Measurements from ENCODE around the gene TLX1. TPM values are rescaled to one million over a fixed set of nuclear protein-coding genes. Genes with fewer than 3 reads are reported as not detected.

TLX1 gene
- total RNA-seq, 1 experiment from 2014 or later = not detected

DNA sequence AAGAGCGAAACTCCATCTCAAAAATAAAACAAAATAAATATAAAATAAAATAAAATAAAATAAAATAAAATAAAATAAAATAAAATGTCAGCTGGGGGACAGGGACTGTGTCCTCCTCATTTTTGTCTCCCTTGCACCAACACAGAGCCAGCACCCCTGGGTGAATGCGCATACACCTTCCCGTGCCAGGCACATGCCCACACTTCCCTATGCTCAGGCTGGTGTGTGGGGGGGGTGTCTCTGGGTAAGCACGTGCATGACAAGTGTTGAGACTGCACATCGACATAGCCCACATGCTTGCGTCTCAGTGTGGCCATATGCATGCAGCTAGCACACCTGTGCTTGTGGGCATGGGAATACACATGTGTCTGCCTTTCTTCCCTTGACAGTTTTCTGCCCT, 24.7 kb upstream of the TLX1 start:
- Mint-ChIP-seq H3K27me3 (ENCODE audit: insufficient read depth, unreplicated experiment) (peaks cover 16% of the 10 kb centered on the region), H3K27ac (ENCODE audit: low read depth, unreplicated experiment) (no peak overlapping the region), H3K4me1 (ENCODE audit: insufficient read depth, unreplicated experiment) (no peaks in the 10 kb centered on the region), H3K4me3 (ENCODE audit: unreplicated experiment) (no peak overlapping the region), H3K36me3 (ENCODE audit: insufficient read depth, unreplicated experiment) (no peaks in the 10 kb centered on the region), H3K9me3 (ENCODE audit: unreplicated experiment) (no peaks in the 10 kb centered on the region)
- CTCF ChIA-PET = interaction anchor here (1.1 to 5.7 kb wide), 4 partner anchors 10 to 36 kb away, joined by 4 to 55 read pairs (median 10); no protein-coding TSS in a partner anchor
- intact Hi-C loops (cut with micrococcal nuclease) = no loop called here
- POLR2A ChIA-PET = no interaction called here
- TF ChIP-seq, protein P1, sequence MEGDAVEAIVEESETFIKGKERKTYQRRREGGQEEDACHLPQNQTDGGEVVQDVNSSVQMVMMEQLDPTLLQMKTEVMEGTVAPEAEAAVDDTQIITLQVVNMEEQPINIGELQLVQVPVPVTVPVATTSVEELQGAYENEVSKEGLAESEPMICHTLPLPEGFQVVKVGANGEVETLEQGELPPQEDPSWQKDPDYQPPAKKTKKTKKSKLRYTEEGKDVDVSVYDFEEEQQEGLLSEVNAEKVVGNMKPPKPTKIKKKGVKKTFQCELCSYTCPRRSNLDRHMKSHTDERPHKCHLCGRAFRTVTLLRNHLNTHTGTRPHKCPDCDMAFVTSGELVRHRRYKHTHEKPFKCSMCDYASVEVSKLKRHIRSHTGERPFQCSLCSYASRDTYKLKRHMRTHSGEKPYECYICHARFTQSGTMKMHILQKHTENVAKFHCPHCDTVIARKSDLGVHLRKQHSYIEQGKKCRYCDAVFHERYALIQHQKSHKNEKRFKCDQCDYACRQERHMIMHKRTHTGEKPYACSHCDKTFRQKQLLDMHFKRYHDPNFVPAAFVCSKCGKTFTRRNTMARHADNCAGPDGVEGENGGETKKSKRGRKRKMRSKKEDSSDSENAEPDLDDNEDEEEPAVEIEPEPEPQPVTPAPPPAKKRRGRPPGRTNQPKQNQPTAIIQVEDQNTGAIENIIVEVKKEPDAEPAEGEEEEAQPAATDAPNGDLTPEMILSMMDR (IDR thresholded peaks at IDR 0.05; ENCODE audit: unreplicated experiment) = no peak
- no peak for DNase-seq (ENCODE audit: unreplicated experiment)
- no TSS peak for BruUV-seq (replicated peaks)

DNA sequence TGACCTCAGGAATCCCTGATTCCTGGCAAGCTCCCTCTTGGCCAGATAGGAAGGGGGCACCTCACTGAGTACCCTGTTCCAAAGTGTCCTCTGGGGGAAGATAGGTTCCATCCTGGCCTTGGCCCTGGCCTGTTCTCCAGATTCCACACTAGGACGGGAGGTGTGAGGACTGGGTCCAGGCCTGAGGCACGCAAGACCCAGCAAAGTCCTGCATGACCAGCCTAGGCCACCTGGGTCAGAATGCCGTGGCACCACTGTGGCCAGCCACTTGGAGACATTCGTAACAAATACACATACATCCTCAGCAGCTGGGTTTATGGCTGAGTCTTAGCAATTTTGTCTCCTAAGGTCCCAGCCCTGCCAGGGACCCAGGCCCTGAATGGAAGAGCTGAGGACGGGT, 23.3 kb upstream of the TLX1 start:
- ChIA-PET POLR2A (interaction anchor here (0.9 kb wide), 1 partner anchor 36 kb away, joined by 3 read pairs; no protein-coding TSS in a partner anchor), CTCF (interaction anchor here (0.6 to 5.7 kb wide), 6 partner anchors 12 to 510 kb away, joined by 3 to 55 read pairs (median 4); no protein-coding TSS in a partner anchor)
- peaks cover 2% of the 10 kb centered on the region for H3K27me3 Mint-ChIP-seq (ENCODE audit: insufficient read depth, unreplicated experiment)

DNA sequence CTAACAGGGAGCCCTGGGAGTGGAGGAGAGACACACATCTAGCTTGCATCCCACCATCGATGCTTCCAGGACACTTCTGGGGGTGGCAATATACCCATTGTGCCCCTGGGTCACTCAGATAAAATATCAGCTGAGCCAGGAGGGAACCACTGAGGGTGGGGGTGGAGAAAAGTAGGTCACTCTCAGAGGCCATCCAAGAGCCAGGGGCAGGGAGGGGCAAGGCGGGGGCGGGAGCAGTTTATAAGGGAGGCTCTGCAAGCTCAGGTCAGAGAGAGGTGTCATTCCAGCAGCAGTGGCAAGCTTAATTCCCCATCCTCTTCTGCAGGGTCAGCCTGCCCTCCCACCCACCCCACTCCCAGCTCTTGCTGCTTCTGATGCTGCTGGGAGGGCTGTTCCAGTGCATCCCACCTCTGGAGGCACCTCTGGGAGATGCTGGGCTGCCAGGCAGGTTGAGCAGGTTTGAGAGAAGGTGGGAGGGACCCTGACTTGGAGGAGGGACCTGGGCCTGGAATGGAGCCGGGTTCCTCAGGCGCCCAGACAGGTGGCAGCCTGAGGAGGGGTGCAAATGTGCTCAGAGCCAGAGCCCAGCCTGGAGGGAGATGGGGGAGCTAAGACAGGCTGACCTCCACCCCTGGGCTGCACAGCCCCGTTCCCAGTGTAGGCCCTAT, 20.1 kb upstream of the TLX1 start:
- intact Hi-C loops (cut with micrococcal nuclease) = no loop called here
- CTCF ChIA-PET = interaction anchor here (0.6 to 1.8 kb wide), 4 partner anchors 9 to 60 kb away, joined by 3 to 15 read pairs (median 4); no protein-coding TSS in a partner anchor
- Mint-ChIP-seq H3K9me3 (ENCODE audit: unreplicated experiment) (no peaks in the 10 kb centered on the region), H3K27me3 (ENCODE audit: insufficient read depth, unreplicated experiment) (peaks cover 24% of the 10 kb centered on the region), H3K4me1 (ENCODE audit: insufficient read depth, unreplicated experiment) (no peaks in the 10 kb centered on the region), H3K27ac (ENCODE audit: low read depth, unreplicated experiment) (no peak overlapping the region), H3K36me3 (ENCODE audit: insufficient read depth, unreplicated experiment) (no peaks in the 10 kb centered on the region), H3K4me3 (ENCODE audit: unreplicated experiment) (no peak overlapping the region)
- POLR2A ChIA-PET = no interaction called here
- no peak for DNase-seq (ENCODE audit: unreplicated experiment)
- no TSS peak for BruUV-seq (replicated peaks)
- TF ChIP-seq, protein P1 (IDR thresholded peaks at IDR 0.05; ENCODE audit: unreplicated experiment) = no peak

More for the DNA sequence above, 23.3 kb upstream of the TLX1 start:
- Mint-ChIP-seq H3K4me1 (ENCODE audit: insufficient read depth, unreplicated experiment) (no peaks in the 10 kb centered on the region), H3K27ac (ENCODE audit: low read depth, unreplicated experiment) (no peak overlapping the region), H3K36me3 (ENCODE audit: insufficient read depth, unreplicated experiment) (no peaks in the 10 kb centered on the region), H3K4me3 (ENCODE audit: unreplicated experiment) (no peak overlapping the region), H3K9me3 (ENCODE audit: unreplicated experiment) (no peaks in the 10 kb centered on the region)
- DNase-seq (ENCODE audit: unreplicated experiment) = no peak
- TF ChIP-seq, protein P1 (IDR thresholded peaks at IDR 0.05; ENCODE audit: unreplicated experiment) = no peak
- intact Hi-C loops (cut with micrococcal nuclease) = no loop called here
- BruUV-seq (replicated peaks) = no TSS peak

DNA sequence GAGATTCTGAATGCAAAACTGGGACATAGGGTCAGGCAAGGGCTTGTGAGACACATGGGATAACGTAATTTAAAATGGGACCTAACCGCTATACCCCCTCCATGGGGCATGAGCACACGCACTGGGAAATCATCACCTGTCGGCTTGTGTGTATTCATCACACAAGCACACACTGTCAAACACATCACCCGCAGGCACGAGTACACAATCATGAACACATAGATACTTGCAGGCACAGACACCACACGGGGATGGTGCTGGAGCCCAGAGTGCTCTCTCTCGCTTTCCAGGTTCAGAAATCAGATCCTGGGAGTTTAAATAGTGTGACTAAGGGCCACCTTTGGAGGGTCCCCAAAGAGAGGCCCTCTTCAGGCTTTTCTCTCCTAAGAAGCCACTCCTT, 19.6 kb upstream of the TLX1 start:
- ChIA-PET CTCF (interaction anchor here (1.8 kb wide), 1 partner anchor 15 kb away, joined by 15 read pairs; no protein-coding TSS in a partner anchor), POLR2A (no interaction called here)
- Mint-ChIP-seq H3K4me3 (ENCODE audit: unreplicated experiment) (no peak overlapping the region), H3K4me1 (ENCODE audit: insufficient read depth, unreplicated experiment) (no peaks in the 10 kb centered on the region), H3K27me3 (ENCODE audit: insufficient read depth, unreplicated experiment) (peaks cover 24% of the 10 kb centered on the region), H3K36me3 (ENCODE audit: insufficient read depth, unreplicated experiment) (no peaks in the 10 kb centered on the region), H3K27ac (ENCODE audit: low read depth, unreplicated experiment) (no peak overlapping the region), H3K9me3 (ENCODE audit: unreplicated experiment) (no peaks in the 10 kb centered on the region)
- DNase-seq (ENCODE audit: unreplicated experiment) = no peak
- BruUV-seq (replicated peaks) = no TSS peak
- intact Hi-C loops (cut with micrococcal nuclease) = no loop called here
- TF ChIP-seq, protein P1 (IDR thresholded peaks at IDR 0.05; ENCODE audit: unreplicated experiment) = no peak

Measured in MCF 10A (cell line).